SIG-M5 (cell line): ENCODE results near the gene ARHGAP36.

Experiments
- DNase-seq: peaks from one replicate; lab custom pipeline; 2025; lab: John Stamatoyannopoulos, UW

ARHGAP36 gene

GRCh38 chrX:131072871-131073571 lies 14.9 kb downstream of the ARHGAP36 start:
- no peak for DNase-seq

- DNase-seq: no peak
Measured at GRCh38 chrX:131073607-131074006, 15.5 kb downstream of the ARHGAP36 start.

GRCh38 chrX:131081772-131082740 lies 23.9 kb downstream of the ARHGAP36 start:
- DNase-seq: no peak

DNA sequence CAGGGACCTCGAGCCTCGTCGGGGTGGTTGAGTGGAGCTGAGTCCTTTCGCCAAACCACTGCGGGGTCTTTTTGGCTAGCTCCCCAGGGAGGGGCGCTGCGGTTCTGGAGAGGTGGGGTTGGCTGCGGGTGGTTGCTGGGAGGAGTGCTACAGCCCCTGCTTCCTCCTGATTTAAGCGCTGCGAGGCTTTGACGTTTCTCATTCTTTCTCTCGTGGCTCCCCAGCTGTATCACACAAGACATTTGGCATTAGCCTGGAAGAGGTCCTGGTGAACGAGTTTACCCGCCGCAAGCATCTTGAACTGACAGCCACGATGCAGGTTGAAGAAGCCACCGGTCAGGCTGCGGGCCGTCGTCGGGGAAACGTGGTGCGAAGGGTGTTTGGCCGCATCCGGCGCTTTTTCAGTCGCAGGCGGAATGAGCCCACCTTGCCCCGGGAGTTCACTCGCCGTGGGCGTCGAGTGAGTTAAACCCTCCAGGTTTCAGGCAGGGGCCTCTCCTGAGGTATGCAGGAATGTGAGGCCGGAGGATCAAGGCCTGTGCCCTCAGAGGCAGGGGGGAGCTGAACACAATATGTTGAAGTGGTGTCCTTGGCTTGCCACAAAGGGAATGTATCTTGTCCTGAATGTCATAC lies 25.5 kb downstream of the ARHGAP36 start:
- DNase-seq: no peak

- no peak for DNase-seq
Measured at GRCh38 chrX:131084145-131084544, 26.0 kb downstream of the ARHGAP36 start.

- DNase-seq: no peak
Measured at GRCh38 chrX:131136776-131137175, 78.6 kb downstream of the ARHGAP36 start.

DNA sequence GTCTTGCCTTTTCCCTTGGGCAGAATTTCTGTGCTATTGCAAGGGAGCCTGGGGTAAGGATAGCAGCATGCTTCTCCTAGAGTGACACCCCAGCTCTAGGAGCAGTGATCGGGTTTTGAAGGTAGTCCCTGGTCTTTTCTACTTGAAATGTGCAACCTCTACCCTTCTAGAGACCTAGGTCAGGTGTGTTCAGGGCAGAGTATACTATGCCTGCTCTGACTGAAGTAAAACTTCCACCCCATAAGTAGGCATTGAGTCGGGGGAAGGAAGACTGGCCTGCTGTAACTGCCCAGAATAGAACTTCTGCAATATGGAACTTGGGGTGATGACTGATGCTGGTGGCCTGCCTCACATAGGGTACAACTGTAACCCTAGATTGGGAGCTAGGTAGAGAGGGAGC lies 80.9 kb downstream of the ARHGAP36 start:
- DNase-seq: no peak
